ENCODE measurements around the gene RPS6KC1.
"Not testable (repeated sequence)": the region's sequence is repeated elsewhere in the genome, so short reads cannot be mapped to it uniquely, and the experiment has no call there.

Gene RPS6KC1

DNA sequence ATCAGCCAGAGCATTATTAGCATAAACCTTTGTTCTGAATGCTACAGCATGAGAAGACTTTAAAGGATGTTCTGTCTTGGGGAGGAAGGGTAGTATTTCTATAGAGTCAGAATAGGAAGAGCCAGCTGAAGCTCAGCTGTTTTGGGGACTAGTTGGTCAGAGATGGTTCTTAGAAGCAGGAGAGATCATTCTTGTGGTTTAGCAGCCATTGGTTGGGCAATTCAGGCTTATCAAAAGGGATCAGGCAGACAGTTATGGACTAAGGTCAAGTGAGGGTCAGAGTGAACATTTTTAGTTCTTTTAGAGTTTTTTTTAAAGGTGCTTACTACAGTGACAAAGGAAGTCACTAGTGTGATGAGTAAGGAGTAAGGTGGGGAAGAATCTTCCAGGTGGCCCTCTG is 245.5 kb downstream of the RPS6KC1 start:
- no peak for DNase-seq

DNA sequence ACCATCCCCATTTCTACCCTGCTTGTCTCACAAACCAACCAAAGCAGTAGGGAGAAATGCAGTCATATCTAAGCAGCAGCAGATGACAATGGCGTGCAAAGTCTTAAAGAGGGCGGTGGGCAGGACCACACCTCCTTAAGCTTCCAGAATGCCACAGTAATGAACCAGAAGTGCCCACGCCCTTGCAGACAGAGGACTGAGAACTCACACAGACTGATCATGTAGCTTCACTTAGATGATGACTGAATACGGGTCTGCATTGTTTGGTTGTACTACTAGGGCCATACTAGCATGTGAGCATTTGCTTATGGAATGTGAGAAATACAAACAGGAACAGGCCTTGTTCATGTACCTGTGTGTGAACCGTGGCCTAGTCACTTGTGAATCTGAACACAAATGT is 246.0 kb downstream of the RPS6KC1 start:
- no peak for DNase-seq

DNA sequence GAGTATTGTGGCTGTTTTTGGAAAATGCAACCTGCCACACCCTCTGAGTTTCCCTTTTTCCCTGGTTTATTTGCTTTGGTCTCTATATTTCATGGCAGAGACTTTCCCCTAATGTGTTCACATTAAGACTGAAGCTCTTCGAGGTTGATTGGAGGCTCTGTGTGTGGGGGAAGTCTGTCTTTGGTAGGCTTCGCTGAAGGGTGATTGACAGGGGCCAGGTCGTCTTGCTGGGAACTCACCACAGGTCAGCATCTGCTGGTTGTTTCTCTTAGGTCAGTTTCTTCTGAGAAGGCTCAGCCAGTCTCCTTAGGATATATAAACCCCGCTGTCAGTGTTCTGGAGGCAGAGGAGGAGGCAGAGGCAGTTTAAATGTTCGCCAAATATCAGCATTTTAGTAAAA is 249.4 kb downstream of the RPS6KC1 start:
- no peak for DNase-seq

DNA sequence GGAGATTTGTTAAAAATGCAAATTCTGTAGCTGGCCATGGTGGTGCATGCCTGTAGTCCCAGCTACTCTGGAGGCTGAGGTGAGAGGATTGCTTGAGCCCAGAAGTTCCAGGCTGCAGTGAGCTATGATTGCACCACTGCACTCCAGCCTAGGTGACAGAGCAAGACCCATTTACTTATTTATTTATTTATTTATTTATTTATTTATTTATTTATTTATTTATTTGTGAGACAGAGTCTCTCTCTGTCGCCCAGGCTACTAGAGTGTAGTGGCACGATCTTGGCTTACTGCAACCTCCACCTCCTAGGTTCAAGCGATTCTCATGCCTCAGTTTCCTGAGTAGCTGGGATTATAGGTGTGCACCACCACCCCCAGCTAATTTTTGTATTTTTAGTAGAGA is 250.5 kb downstream of the RPS6KC1 start:
- DNase-seq, result not testable (repeated sequence)

DNA sequence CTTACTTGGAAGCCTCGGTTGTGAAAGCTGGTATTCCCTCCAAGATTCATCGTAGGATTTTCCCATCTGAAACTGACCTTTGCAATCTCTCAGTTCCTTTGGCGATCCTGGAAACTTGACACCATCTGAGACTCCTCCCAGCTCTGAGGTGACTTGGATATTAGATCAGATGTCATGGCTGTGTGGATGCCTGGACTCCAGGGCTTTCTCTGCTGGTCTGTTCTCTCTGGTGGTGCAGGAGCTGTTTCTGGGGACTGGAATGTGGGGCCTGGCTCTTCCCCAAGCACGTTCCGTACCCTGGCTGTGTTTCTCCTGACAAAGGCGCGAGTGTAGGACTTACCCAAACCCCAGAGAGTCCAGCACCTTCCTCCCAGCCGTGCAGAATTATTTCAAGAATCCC is 252.2 kb downstream of the RPS6KC1 start:
- no peak for DNase-seq

DNA sequence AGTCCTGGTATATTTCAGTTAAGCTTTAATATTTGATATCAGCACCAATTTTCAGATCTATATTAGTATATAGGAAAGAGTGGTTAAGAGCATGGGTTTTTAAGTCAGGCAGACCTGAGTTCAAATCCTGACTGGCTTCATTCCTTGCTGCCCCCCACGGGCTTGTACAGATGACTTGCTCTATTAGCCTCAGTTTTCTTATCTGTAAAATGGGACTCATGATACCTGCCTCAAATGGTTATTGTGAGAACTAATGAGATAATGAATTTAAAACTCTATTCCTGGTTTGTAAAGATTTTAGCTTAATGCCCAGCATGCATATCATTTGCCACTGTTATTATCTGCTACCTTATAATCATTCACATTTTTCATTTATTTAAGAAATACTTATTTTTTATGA is 264.5 kb downstream of the RPS6KC1 start:
- no peak for DNase-seq

DNA sequence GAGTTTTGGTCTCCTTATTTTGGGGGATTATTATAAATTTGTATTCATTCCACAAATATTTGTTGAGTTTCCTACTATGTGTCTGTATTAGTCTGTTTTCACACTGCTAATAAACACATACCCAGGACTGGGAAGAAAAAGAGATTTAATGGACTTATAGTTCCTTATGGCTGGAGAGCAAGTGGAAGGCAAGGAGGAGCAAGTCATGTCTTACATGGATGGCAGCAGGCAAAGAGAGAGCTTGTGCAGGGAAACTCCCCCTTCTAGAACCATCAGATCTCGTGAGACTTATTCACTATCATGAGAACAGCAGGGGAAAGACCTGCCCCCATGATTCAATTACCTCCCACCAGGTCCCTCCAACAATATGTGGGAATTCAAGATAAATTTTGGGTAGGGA is 267.4 kb downstream of the RPS6KC1 start:
- DNase-seq, result not testable (repeated sequence)

DNA sequence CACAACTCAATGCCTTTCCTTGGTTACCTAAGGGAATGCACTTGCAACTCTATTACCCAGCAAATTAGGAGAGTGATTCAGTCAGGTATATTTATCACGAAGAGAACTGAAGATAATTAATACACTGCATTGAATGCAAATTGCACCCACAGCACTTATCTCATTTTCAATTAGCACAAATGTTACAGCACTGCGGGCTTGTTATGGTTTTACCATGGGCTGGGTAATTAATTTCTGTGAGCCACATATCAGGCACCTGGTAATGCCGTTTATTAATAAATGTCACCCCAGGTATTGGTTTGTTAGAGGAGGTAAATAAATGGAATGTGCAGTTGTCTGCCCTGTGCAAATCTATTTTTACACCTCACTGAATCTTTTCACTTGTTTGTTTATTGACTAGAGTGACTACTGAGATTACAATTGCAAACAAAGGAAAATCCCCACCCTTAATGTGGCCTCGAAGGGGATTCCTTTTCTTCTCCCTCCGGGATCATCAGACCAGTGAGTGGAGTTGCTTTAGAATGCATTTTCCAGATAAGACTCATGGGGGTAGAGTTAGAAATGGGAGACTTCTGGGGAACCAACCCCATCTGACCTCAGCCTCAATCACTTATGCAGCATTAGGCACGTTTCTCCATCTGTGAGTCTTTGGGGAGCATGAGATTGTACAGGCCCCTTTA is 269.3 kb downstream of the RPS6KC1 start:
- DNase-seq, result no peak
